Measurements from ENCODE around the gene DNAJC2. TPM values are rescaled to one million over a fixed set of nuclear protein-coding genes. Genes with fewer than 3 reads are reported as not detected.

DNAJC2 gene
- total RNA-seq, 1 experiment from 2014 or later = 33.8 TPM

- H3K27ac Mint-ChIP-seq (ENCODE audit: unreplicated experiment) = no peak overlapping the region
- H3K4me3 Mint-ChIP-seq (ENCODE audit: low read depth, unreplicated experiment) = peak overlapping the region; percentile 82
- intact Hi-C loops (cut with micrococcal nuclease; ENCODE audit: unreplicated experiment) = no loop called here
- H3K36me3 Mint-ChIP-seq (ENCODE audit: insufficient read depth, unreplicated experiment) = peaks cover 28% of the 10 kb centered on the region
- BruUV-seq (replicated peaks) = no TSS peak
- CTCF ChIA-PET = no interaction called here
- DNase-seq = no peak
- H3K4me1 Mint-ChIP-seq (ENCODE audit: low read depth, unreplicated experiment) = peaks cover 34% of the 10 kb centered on the region
- no peaks in the 10 kb centered on the region for H3K9me3 Mint-ChIP-seq (ENCODE audit: low read depth, unreplicated experiment)
- TF ChIP-seq, protein P1, sequence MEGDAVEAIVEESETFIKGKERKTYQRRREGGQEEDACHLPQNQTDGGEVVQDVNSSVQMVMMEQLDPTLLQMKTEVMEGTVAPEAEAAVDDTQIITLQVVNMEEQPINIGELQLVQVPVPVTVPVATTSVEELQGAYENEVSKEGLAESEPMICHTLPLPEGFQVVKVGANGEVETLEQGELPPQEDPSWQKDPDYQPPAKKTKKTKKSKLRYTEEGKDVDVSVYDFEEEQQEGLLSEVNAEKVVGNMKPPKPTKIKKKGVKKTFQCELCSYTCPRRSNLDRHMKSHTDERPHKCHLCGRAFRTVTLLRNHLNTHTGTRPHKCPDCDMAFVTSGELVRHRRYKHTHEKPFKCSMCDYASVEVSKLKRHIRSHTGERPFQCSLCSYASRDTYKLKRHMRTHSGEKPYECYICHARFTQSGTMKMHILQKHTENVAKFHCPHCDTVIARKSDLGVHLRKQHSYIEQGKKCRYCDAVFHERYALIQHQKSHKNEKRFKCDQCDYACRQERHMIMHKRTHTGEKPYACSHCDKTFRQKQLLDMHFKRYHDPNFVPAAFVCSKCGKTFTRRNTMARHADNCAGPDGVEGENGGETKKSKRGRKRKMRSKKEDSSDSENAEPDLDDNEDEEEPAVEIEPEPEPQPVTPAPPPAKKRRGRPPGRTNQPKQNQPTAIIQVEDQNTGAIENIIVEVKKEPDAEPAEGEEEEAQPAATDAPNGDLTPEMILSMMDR (IDR thresholded peaks at IDR 0.05; ENCODE audit: unreplicated experiment) = no peak
- H3K27me3 Mint-ChIP-seq (ENCODE audit: unreplicated experiment) = no peaks in the 10 kb centered on the region
Measured at GRCh38 chr7:103349805-103350204, 5.2 kb upstream of the DNAJC2 start.

- DNase-seq = no peak
- intact Hi-C loops (cut with micrococcal nuclease; ENCODE audit: unreplicated experiment) = no loop called here
- Mint-ChIP-seq H3K4me3 (ENCODE audit: low read depth, unreplicated experiment) (peak overlapping the region; percentile 82), H3K27me3 (ENCODE audit: unreplicated experiment) (no peaks in the 10 kb centered on the region), H3K9me3 (ENCODE audit: low read depth, unreplicated experiment) (no peaks in the 10 kb centered on the region), H3K27ac (ENCODE audit: unreplicated experiment) (peak overlapping the region; percentile 27), H3K36me3 (ENCODE audit: insufficient read depth, unreplicated experiment) (peaks cover 36% of the 10 kb centered on the region), H3K4me1 (ENCODE audit: low read depth, unreplicated experiment) (peaks cover 34% of the 10 kb centered on the region)
- CTCF ChIA-PET = no interaction called here
- BruUV-seq (replicated peaks) = no TSS peak
- TF ChIP-seq, protein P1 (IDR thresholded peaks at IDR 0.05; ENCODE audit: unreplicated experiment) = no peak
Measured at GRCh38 chr7:103348959-103349358, 4.4 kb upstream of the DNAJC2 start.

DNA sequence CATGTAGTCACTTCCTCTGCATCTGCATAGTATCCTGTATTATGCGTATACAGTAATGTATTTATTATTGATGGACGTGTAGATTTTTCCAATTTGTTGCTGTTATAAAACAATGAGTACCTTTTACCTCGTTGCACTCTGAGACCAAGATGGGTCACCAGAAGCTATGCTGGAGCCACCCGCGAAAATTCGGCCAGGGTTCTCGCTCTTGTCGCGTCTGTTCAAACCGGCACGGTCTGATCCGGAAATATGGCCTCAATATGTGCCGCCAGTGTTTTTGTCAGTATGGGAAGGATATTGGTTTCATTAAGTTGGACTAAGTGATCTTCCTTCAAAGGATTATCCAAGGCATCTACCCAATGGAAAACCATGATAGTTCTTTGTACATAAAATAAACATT is 3.9 kb upstream of the DNAJC2 start:
- CTCF ChIA-PET = no interaction called here
- H3K27me3 Mint-ChIP-seq (ENCODE audit: unreplicated experiment) = no peaks in the 10 kb centered on the region
- peaks cover 40% of the 10 kb centered on the region for H3K36me3 Mint-ChIP-seq (ENCODE audit: insufficient read depth, unreplicated experiment)
- H3K4me1 Mint-ChIP-seq (ENCODE audit: low read depth, unreplicated experiment) = peaks cover 34% of the 10 kb centered on the region
- TF ChIP-seq, protein P1 (IDR thresholded peaks at IDR 0.05; ENCODE audit: unreplicated experiment) = no peak
- H3K9me3 Mint-ChIP-seq (ENCODE audit: low read depth, unreplicated experiment) = no peaks in the 10 kb centered on the region
- peak overlapping the region; percentile 27 for H3K27ac Mint-ChIP-seq (ENCODE audit: unreplicated experiment)
- intact Hi-C loops (cut with micrococcal nuclease; ENCODE audit: unreplicated experiment) = no loop called here
- DNase-seq = no peak
- BruUV-seq (replicated peaks) = no TSS peak
- H3K4me3 Mint-ChIP-seq (ENCODE audit: low read depth, unreplicated experiment) = peak overlapping the region; percentile 82

DNA sequence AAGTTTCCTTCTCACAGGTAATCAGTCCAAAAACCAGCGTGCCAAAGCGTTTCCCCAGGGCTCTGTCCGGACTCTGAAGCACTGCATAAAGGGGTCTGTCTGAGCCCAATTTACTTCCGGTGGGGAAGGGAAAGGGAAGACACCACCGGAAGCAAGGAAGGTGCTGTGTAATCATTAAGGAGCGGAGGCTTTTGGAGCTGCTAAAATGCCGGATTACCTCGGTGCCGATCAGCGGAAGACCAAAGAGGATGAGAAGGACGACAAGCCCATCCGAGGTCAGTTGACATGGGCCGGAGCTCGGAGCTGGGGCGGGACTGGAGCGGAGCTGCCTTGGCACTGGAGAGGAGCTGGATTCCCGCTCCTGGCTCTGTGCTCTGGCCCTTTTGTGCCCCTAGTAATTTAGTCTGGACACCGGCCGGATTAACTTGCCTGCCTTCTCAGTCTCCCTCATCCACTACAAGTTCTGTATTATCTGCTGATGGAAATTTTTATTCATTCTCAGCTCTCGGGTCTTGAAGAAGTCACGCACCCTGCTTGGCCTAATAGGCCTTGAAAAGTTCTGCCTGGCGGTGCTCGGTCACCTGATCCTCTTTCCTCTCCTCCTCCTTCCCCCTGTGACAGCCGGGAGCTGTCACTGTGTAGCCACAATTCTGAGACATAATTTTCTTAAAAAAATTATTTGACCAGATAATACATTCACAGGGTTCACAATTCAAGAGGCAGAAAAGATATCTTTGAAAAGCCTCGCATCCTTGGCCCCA is 3.1 kb upstream of the DNAJC2 start, which contains the start of gene PSMC2:
TSS of gene PSMC2 (plus strand) at position 137 of the 761 bp plus-strand sequence. CDS start at position 206, 69 bp downstream.
- Mint-ChIP-seq H3K4me3 (ENCODE audit: low read depth, unreplicated experiment) (peak within 1 kb of the TSS; percentile 82), H3K36me3 (ENCODE audit: insufficient read depth, unreplicated experiment) (peaks cover 40% of the 10 kb centered on the region), H3K27me3 (ENCODE audit: unreplicated experiment) (no peaks in the 10 kb centered on the region), H3K9me3 (ENCODE audit: low read depth, unreplicated experiment) (no peaks in the 10 kb centered on the region), H3K27ac (ENCODE audit: unreplicated experiment) (peak within 1 kb of the TSS; percentile 71), H3K4me1 (ENCODE audit: low read depth, unreplicated experiment) (peaks cover 34% of the 10 kb centered on the region)
- intact Hi-C loops (cut with micrococcal nuclease; ENCODE audit: unreplicated experiment) = no loop called here
- TF ChIP-seq, protein P1 (IDR thresholded peaks at IDR 0.05; ENCODE audit: unreplicated experiment) = no peak
- DNase-seq = peak; percentile 79
- TSS peak; percentile 67 for BruUV-seq (replicated peaks)
- CTCF ChIA-PET = no interaction called here
